HepG2 (cell line): Measurements from ENCODE around the gene ANKRD39. TPM values are rescaled to one million over a fixed set of nuclear protein-coding genes. Genes with fewer than 3 reads are reported as not detected.

ENCODE experiments used
- BRD4 ChIP-seq: sonication (generic); formaldehyde crosslinking; IDR thresholded peaks from 2 replicates; pipeline ENCODE4 v1.4.0; 2020; ENCODE audit warnings: missing genetic modification reagents
- ELF4 ChIP-seq: sonication (generic); formaldehyde crosslinking; IDR thresholded peaks from 2 replicates; pipeline ENCODE4 v1.5.0; 2020; ENCODE audit warnings: missing genetic modification reagents, mild to moderate bottlenecking, moderate library complexity, borderline replicate concordance
- FOXK2 ChIP-seq: fragments of 450-650 bp; IDR thresholded peaks from 2 replicates; pipeline ENCODE4 v1.6.1; 2016
- GFI1 ChIP-seq: sonication (generic); formaldehyde crosslinking; IDR thresholded peaks from 2 replicates; pipeline ENCODE4 v1.5.0; 2020; ENCODE audit warnings: missing genetic modification reagents, mild to moderate bottlenecking, borderline replicate concordance
- JUND ChIP-seq: sonication (generic); formaldehyde crosslinking; IDR thresholded peaks from 2 replicates; pipeline ENCODE4 v1.8.0; 2022; ENCODE audit warnings: mild to moderate bottlenecking, missing genetic modification reagents
- MIXL1 ChIP-seq: IDR thresholded peaks from 2 replicates; pipeline ENCODE4 v1.6.1; 2016
- PAX8 ChIP-seq: sonication (generic); formaldehyde crosslinking; IDR thresholded peaks from 2 replicates; pipeline ENCODE4 v1.8.0; 2022; ENCODE audit warnings: mild to moderate bottlenecking, missing genetic modification reagents, borderline replicate concordance
- RBAK ChIP-seq: sonication (generic); formaldehyde crosslinking; IDR thresholded peaks from 2 replicates; pipeline ENCODE4 v1.5.1; 2020; ENCODE audit warnings: mild to moderate bottlenecking, missing genetic modification reagents
- RELA ChIP-seq: sonication (generic); formaldehyde crosslinking; IDR thresholded peaks from 2 replicates; pipeline ENCODE4 v1.4.0; 2020; ENCODE audit warnings: missing genetic modification reagents
- RFXAP ChIP-seq: sonication (generic); formaldehyde crosslinking; IDR thresholded peaks from 2 replicates; pipeline ENCODE4 v1.4.0; 2020; ENCODE audit warnings: missing genetic modification reagents, borderline replicate concordance
- RXRB ChIP-seq: IDR thresholded peaks from 2 replicates; pipeline ENCODE4 v1.6.1; 2016; ENCODE audit warnings: borderline replicate concordance, missing genetic modification reagents, missing compliant biosample characterization
- TCF7L2 ChIP-seq: IDR thresholded peaks from 2 replicates; pipeline ENCODE4 v1.6.1; 2011; ENCODE audit warnings: mild to moderate bottlenecking, low read depth, low read length, moderate library complexity
- polyA plus RNA-seq, 8 experiments: library from polyadenylated mRNA; depleted of rRNA in 3 of 8; stranded (reverse) in 7 of 8; unstranded in 1 of 8; fragments of >200 nt; fragmentation: Illumina TruSeq in 4 of 8; extraction: Trizol in 4 of 8; gene quantifications; 2 replicates each; pipeline versions ENCODE4 v1.2.1 to v1.2.3, GENCODE V29; 2011 to 2016; ENCODE audit warnings: low read depth in 4 of 8, missing spikeins in 1 of 8, mixed read lengths in 1 of 8; ENCODE audit not compliant: insufficient read depth in 1 of 8
- total RNA-seq, 5 experiments: library from RNA; depleted of rRNA; stranded (reverse); fragments of >200 nt; fragmentation: Illumina TruSeq; extraction: Trizol; gene quantifications; 2 replicates each; pipeline ENCODE4 v1.2.3, GENCODE V29; 2016; ENCODE audit warnings: low read depth in 1 of 5
- TF ChIP-seq, protein P1 (sequence below): sonication (generic); formaldehyde crosslinking; IDR thresholded peaks from 2 replicates; pipeline ENCODE4 v1.4.0; 2020; ENCODE audit warnings: missing genetic modification reagents
- TF ChIP-seq, protein P2 (sequence below): sonication (generic); formaldehyde crosslinking; IDR thresholded peaks from 2 replicates; pipeline ENCODE4 v1.4.0; 2020; ENCODE audit warnings: mild to moderate bottlenecking, missing genetic modification reagents
- TF ChIP-seq, protein P3 (sequence below): sonication (generic); formaldehyde crosslinking; conservative IDR thresholded peaks from 2 replicates; pipeline ENCODE4 v1.4.0; 2020; ENCODE audit warnings: missing genetic modification reagents
- TF ChIP-seq, protein P4 (sequence below): sonication (generic); formaldehyde crosslinking; IDR thresholded peaks from 2 replicates; pipeline ENCODE4; 2020; ENCODE audit warnings: missing genetic modification reagents, mild to moderate bottlenecking, borderline replicate concordance

Gene ANKRD39
- total and polyA plus RNA-seq, 2 of the 13 experiments (the other 11 are each of a cell fraction or from before 2014, with no cell fraction given), result 23.2 to 24.8 TPM

- TF ChIP-seq, protein P1, sequence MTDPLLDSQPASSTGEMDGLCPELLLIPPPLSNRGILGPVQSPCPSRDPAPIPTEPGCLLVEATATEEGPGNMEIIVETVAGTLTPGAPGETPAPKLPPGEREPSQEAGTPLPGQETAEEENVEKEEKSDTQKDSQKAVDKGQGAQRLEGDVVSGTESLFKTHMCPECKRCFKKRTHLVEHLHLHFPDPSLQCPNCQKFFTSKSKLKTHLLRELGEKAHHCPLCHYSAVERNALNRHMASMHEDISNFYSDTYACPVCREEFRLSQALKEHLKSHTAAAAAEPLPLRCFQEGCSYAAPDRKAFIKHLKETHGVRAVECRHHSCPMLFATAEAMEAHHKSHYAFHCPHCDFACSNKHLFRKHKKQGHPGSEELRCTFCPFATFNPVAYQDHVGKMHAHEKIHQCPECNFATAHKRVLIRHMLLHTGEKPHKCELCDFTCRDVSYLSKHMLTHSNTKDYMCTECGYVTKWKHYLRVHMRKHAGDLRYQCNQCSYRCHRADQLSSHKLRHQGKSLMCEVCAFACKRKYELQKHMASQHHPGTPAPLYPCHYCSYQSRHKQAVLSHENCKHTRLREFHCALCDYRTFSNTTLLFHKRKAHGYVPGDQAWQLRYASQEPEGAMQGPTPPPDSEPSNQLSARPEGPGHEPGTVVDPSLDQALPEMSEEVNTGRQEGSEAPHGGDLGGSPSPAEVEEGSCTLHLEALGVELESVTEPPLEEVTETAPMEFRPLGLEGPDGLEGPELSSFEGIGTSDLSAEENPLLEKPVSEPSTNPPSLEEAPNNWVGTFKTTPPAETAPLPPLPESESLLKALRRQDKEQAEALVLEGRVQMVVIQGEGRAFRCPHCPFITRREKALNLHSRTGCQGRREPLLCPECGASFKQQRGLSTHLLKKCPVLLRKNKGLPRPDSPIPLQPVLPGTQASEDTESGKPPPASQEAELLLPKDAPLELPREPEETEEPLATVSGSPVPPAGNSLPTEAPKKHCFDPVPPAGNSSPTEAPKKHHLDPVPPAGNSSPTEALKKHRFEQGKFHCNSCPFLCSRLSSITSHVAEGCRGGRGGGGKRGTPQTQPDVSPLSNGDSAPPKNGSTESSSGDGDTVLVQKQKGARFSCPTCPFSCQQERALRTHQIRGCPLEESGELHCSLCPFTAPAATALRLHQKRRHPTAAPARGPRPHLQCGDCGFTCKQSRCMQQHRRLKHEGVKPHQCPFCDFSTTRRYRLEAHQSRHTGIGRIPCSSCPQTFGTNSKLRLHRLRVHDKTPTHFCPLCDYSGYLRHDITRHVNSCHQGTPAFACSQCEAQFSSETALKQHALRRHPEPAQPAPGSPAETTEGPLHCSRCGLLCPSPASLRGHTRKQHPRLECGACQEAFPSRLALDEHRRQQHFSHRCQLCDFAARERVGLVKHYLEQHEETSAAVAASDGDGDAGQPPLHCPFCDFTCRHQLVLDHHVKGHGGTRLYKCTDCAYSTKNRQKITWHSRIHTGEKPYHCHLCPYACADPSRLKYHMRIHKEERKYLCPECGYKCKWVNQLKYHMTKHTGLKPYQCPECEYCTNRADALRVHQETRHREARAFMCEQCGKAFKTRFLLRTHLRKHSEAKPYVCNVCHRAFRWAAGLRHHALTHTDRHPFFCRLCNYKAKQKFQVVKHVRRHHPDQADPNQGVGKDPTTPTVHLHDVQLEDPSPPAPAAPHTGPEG, result no peak
- TF ChIP-seq BRD4 (CRISPR knock-in tag) (no peak), RBAK (CRISPR knock-in tag) (no peak), GFI1 (CRISPR knock-in tag) (no peak), MIXL1 (CRISPR knock-in tag) (no peak), RELA (CRISPR knock-in tag) (no peak), FOXK2 (no peak), ELF4 (CRISPR knock-in tag) (no peak), RXRB (CRISPR knock-in tag) (no peak; the same call in 1 of the 2 replicates), RFXAP (no peak), PAX8 (CRISPR knock-in tag) (0 out of 2 replicates have a peak, but pooled peaks have one; percentile 71), TCF7L2 (no peak), JUND (CRISPR knock-in tag) (no peak)
- TF ChIP-seq, protein P2, sequence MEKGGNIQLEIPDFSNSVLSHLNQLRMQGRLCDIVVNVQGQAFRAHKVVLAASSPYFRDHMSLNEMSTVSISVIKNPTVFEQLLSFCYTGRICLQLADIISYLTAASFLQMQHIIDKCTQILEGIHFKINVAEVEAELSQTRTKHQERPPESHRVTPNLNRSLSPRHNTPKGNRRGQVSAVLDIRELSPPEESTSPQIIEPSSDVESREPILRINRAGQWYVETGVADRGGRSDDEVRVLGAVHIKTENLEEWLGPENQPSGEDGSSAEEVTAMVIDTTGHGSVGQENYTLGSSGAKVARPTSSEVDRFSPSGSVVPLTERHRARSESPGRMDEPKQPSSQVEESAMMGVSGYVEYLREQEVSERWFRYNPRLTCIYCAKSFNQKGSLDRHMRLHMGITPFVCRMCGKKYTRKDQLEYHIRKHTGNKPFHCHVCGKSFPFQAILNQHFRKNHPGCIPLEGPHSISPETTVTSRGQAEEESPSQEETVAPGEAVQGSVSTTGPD (CRISPR knock-in tag), result no peak
- TF ChIP-seq, protein P3, sequence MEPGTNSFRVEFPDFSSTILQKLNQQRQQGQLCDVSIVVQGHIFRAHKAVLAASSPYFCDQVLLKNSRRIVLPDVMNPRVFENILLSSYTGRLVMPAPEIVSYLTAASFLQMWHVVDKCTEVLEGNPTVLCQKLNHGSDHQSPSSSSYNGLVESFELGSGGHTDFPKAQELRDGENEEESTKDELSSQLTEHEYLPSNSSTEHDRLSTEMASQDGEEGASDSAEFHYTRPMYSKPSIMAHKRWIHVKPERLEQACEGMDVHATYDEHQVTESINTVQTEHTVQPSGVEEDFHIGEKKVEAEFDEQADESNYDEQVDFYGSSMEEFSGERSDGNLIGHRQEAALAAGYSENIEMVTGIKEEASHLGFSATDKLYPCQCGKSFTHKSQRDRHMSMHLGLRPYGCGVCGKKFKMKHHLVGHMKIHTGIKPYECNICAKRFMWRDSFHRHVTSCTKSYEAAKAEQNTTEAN (CRISPR knock-in tag), result no peak
- TF ChIP-seq, protein P4, sequence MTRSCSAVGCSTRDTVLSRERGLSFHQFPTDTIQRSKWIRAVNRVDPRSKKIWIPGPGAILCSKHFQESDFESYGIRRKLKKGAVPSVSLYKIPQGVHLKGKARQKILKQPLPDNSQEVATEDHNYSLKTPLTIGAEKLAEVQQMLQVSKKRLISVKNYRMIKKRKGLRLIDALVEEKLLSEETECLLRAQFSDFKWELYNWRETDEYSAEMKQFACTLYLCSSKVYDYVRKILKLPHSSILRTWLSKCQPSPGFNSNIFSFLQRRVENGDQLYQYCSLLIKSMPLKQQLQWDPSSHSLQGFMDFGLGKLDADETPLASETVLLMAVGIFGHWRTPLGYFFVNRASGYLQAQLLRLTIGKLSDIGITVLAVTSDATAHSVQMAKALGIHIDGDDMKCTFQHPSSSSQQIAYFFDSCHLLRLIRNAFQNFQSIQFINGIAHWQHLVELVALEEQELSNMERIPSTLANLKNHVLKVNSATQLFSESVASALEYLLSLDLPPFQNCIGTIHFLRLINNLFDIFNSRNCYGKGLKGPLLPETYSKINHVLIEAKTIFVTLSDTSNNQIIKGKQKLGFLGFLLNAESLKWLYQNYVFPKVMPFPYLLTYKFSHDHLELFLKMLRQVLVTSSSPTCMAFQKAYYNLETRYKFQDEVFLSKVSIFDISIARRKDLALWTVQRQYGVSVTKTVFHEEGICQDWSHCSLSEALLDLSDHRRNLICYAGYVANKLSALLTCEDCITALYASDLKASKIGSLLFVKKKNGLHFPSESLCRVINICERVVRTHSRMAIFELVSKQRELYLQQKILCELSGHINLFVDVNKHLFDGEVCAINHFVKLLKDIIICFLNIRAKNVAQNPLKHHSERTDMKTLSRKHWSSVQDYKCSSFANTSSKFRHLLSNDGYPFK (CRISPR knock-in tag), result no peak
These were observed 47.0 kb downstream of the ANKRD39 start (continued) for GRCh38 chr2:96810783-96811192.
